GM19099 (cell line): ENCODE data around the gene MAS1.

Experiments used
- POLR2A ChIP-seq: IDR thresholded peaks from 3 replicates; pipeline ENCODE4 v1.6.1; 2011; ENCODE audit warnings: low read depth; ENCODE audit not compliant: insufficient read length; ENCODE audit errors: extremely low read depth

The MAS1 gene

DNA sequence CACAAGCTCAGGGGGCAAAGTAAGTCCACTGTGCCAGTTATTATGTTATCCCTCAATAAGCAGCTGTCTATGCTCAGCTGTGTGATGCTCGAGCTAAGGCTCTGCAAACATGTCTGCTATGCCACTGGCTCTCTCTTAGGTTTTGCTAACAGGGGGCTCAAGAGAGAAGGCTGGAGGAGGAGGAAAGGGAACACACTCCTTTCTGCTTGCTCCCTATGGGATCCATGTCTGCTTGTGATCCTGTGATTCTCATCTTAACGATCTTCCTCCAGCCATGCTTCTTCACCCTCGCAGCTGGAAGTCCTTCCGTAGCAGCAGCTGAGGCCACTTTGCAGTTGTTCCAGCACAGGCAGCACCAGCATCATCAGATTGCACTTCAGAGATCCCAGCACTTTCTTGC lies 41.1 kb downstream of the MAS1 start:
- no peak for TF ChIP-seq POLR2A

DNA sequence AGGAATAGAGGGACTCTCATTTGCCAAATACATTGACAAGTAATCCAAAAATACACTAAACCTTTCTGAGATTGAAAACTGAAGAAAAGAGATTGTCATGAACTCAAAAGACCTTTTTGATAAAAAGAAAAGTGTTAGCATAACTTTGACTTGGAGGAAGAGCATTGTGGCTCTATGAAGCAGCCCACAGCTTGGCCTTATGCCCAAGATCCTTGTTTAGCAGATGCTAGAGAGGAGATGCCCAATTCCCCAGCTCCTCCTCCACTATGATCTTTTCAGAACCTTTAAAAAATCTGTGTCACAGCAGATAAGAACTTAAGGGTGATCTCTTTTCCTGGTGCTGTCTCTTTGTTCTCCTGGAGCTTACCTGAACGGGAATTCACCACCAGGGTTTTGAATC lies 42.3 kb downstream of the MAS1 start:
- TF ChIP-seq POLR2A: no peak

DNA sequence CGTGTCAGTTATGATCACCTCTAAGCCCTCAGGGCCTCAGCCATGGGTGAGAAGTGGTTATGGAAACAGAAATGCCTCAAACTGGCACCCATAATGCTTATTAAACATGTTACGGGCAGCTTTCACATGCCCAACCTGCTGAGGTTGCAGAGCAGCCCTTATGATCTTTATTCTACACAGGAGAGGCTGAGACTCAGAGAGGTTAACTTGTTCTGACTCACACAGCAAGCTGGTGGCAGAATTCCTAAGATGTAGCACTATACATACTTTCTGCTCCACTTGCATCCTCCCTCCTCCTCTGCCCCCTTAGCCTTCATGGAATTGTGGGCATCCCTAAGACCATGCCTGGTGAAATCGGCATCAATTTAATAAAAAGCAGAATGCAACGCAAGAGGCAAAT lies 43.4 kb downstream of the MAS1 start:
- no peak for TF ChIP-seq POLR2A

DNA sequence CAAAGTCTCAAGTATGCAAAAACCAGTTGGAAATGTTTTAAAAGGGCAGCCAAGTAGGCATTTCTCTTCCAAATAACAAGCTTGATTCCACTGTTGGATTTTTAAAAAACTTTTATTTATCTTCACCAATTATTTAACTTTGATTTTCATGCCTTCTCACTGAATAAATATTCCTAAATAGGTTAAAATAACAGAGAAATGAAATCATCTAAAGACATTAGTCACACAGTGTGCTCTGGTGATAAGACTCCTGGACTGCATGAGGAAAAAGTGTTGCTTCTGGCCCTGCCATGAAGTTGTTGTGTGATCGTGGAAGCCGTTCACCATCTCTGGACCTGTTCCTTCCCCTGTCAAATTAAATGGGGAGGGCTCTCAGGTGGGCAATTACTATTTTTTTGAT lies 44.3 kb downstream of the MAS1 start:
- TF ChIP-seq POLR2A: no peak

DNA sequence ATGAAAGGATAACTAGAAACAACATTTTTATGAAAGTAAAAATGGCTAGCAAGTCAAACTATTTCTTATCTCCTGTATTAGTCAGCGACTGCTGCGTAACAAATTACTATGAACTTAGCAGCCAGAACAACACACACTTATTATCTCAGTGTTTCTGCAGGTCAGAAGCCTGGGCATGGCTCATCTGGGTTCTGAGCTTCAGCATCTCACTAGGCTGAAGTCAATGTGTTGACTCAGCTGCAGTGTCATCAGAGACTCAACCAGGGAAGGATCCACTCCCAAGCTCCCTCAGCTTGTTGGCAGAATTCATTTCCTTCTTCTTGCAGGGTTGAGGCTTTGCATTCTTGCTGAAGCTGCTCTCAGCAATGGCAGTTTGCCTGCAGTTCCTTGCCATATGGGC lies 44.8 kb downstream of the MAS1 start:
- TF ChIP-seq POLR2A: no peak

DNA sequence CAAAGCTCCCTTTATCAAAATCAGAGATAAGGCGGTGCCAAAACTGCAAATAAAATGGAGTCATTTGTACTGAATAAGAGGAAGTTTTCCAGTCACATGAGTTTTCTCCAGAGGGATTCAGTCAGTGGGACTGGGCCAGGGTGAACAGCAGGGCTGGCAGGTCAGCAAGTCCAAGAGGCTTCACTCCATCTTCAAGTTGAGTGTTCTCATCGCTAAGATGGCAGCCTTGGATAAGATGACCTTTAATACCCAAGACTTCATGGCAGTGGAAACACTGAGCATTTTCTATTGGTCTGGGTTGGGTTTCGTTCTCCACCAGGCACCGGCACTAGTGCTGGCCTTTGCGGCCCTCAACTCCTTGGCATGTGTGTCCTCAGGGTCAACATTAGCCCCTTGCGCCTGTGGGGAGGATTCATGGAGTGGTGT lies 48.8 kb downstream of the MAS1 start:
- no peak for TF ChIP-seq POLR2A
